Glomerular visceral epithelial cell (primary cell): ENCODE results near the gene SH3RF1.
A peak's percentile ranks its signal among the peaks of the same experiment; 100 is the strongest.
"Not testable (repeated sequence)": the region's sequence is repeated elsewhere in the genome, so short reads cannot be mapped to it uniquely, and the experiment has no call there.

Experiments used
- DNase-seq: peaks from one replicate; pipeline ENCODE4 v3.0.0-alpha.2; 2016; ENCODE audit errors: extremely low spot score

The SH3RF1 gene

GRCh38 chr4:169225812-169226211 lies 44.9 kb downstream of the SH3RF1 start:
- DNase-seq: no peak

GRCh38 chr4:169225058-169225751 lies 45.6 kb downstream of the SH3RF1 start:
- peak; percentile 81 for DNase-seq

- DNase-seq: no peak
These were observed 48.0 kb downstream of the SH3RF1 start for GRCh38 chr4:169222761-169223160.

- no peak for DNase-seq
These were observed 49.1 kb downstream of the SH3RF1 start for GRCh38 chr4:169221662-169222061.

GRCh38 chr4:169220854-169221411 lies 49.8 kb downstream of the SH3RF1 start:
- peak; percentile 20 for DNase-seq

- peak; percentile 24 for DNase-seq
These were observed 50.3 kb downstream of the SH3RF1 start for GRCh38 chr4:169220447-169220846.

- DNase-seq: no peak
These were observed 51.3 kb downstream of the SH3RF1 start for GRCh38 chr4:169219440-169219839.

GRCh38 chr4:169215656-169216055 lies 55.1 kb downstream of the SH3RF1 start:
- no peak for DNase-seq

GRCh38 chr4:169212981-169213380 lies 57.8 kb downstream of the SH3RF1 start:
- DNase-seq: no peak

- no peak for DNase-seq
These were observed 60.1 kb downstream of the SH3RF1 start for GRCh38 chr4:169210504-169211118.

GRCh38 chr4:169209388-169209883 lies 61.3 kb downstream of the SH3RF1 start:
- no peak for DNase-seq

GRCh38 chr4:169208516-169208915 lies 62.2 kb downstream of the SH3RF1 start:
- DNase-seq: no peak

GRCh38 chr4:169208090-169208455 lies 62.7 kb downstream of the SH3RF1 start:
- DNase-seq: no peak

- no peak for DNase-seq
These were observed 63.2 kb downstream of the SH3RF1 start for GRCh38 chr4:169207436-169208089.

GRCh38 chr4:169205744-169206080 lies 65.0 kb downstream of the SH3RF1 start:
- no peak for DNase-seq

- no peak for DNase-seq
These were observed 65.5 kb downstream of the SH3RF1 start for GRCh38 chr4:169205075-169205743.

- DNase-seq: no peak
These were observed 66.9 kb downstream of the SH3RF1 start for GRCh38 chr4:169203891-169204290.

- DNase-seq: not testable (repeated sequence)
These were observed 67.5 kb downstream of the SH3RF1 start for GRCh38 chr4:169203278-169203677.

- DNase-seq: no peak
These were observed 67.9 kb downstream of the SH3RF1 start for GRCh38 chr4:169202878-169203277.

- peak; percentile 20 for DNase-seq
These were observed 68.5 kb downstream of the SH3RF1 start for GRCh38 chr4:169202145-169202699.

GRCh38 chr4:169201222-169202144 lies 69.3 kb downstream of the SH3RF1 start:
- peak; percentile 29 for DNase-seq
